ENCODE results near the gene KDM8.

DNA sequence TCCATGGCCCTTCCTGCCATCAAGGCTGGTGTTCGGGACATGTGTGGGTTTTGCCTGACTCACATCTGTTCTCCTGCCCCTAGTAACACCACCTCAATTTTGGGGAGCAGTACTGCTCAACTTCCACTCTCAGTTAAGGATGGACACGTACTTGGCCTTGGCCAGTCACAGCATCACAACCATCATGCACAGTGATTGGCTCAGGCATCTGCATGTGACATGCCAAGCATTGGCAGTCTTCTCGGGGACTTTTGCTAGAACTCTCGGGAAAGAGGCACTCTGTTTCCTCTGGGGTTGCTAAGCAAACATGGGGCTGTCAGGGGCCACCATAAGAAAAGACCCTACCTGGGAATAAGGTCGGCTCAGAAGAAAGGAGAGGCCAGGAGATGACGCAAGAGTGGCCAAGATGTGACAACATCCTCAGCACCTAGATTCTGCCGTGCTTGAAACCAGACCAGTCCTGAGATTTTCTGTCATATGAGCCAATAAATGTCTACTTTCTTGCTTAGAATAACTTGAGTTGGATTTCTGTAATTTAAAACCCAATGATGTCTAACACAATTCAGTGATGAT lies 11.9 kb upstream of the KDM8 start:
- TF ChIP-seq, protein P1, sequence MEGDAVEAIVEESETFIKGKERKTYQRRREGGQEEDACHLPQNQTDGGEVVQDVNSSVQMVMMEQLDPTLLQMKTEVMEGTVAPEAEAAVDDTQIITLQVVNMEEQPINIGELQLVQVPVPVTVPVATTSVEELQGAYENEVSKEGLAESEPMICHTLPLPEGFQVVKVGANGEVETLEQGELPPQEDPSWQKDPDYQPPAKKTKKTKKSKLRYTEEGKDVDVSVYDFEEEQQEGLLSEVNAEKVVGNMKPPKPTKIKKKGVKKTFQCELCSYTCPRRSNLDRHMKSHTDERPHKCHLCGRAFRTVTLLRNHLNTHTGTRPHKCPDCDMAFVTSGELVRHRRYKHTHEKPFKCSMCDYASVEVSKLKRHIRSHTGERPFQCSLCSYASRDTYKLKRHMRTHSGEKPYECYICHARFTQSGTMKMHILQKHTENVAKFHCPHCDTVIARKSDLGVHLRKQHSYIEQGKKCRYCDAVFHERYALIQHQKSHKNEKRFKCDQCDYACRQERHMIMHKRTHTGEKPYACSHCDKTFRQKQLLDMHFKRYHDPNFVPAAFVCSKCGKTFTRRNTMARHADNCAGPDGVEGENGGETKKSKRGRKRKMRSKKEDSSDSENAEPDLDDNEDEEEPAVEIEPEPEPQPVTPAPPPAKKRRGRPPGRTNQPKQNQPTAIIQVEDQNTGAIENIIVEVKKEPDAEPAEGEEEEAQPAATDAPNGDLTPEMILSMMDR (IDR thresholded peaks at IDR 0.05): no peak
- TF ChIP-seq POLR2A (IDR thresholded peaks at IDR 0.05): no peak
